Stimulated activated CD8-positive, alpha-beta memory T cell treated with anti-CD3 and anti-CD28 coated beads, Interleukin-2, amount 100 ng/mL, for 48 hours (primary cell): ENCODE results near the gene SH2D6.
"Not testable (repeated sequence)": the region's sequence is repeated elsewhere in the genome, so short reads cannot be mapped to it uniquely, and the experiment has no call there.

ENCODE experiments used
- DNase-seq, 2 donors: peaks; one replicate each; pipeline ENCODE4 v3.0.0-alpha.2; 2020; ENCODE audit warnings: low read depth in 2 of 2

Gene SH2D6

GRCh38 chr2:85422072-85422457 lies 3.6 kb downstream of the SH2D6 start:
- DNase-seq = no peak

- no peak for DNase-seq
These were observed 5.0 kb downstream of the SH2D6 start for GRCh38 chr2:85423525-85423924.

GRCh38 chr2:85425588-85425987 lies 7.1 kb downstream of the SH2D6 start:
- DNase-seq = no peak

- no peak for DNase-seq
These were observed 8.9 kb downstream of the SH2D6 start for GRCh38 chr2:85427300-85427835.

GRCh38 chr2:85428343-85428881 lies 9.9 kb downstream of the SH2D6 start:
- no peak for DNase-seq

GRCh38 chr2:85429213-85429923 lies 10.9 kb downstream of the SH2D6 start:
- DNase-seq = no peak

GRCh38 chr2:85429924-85430289 lies 11.4 kb downstream of the SH2D6 start:
- DNase-seq = no peak

GRCh38 chr2:85430752-85431569 lies 12.4 kb downstream of the SH2D6 start:
- DNase-seq = no peak

- DNase-seq = no peak
These were observed 13.2 kb downstream of the SH2D6 start for GRCh38 chr2:85431570-85432205.

GRCh38 chr2:85433511-85434089 lies 15.1 kb downstream of the SH2D6 start:
- DNase-seq = no peak

- DNase-seq = no peak
These were observed 16.2 kb downstream of the SH2D6 start for GRCh38 chr2:85434696-85435095.

GRCh38 chr2:85435220-85435958 lies 16.9 kb downstream of the SH2D6 start:
- DNase-seq = no peak

GRCh38 chr2:85435981-85436835 lies 17.7 kb downstream of the SH2D6 start:
- DNase-seq = no peak

GRCh38 chr2:85436836-85437487 lies 18.4 kb downstream of the SH2D6 start:
- no peak for DNase-seq

GRCh38 chr2:85437488-85438200 lies 19.1 kb downstream of the SH2D6 start:
- peak; percentile 53 to 66 for DNase-seq

GRCh38 chr2:85438201-85439024 lies 19.9 kb downstream of the SH2D6 start:
- DNase-seq = no peak

- DNase-seq = no peak
These were observed 20.5 kb downstream of the SH2D6 start for GRCh38 chr2:85439025-85439472.

GRCh38 chr2:85439569-85439968 lies 21.1 kb downstream of the SH2D6 start:
- DNase-seq = not testable (repeated sequence)
